Esophagus muscularis mucosa (tissue), 4 donors: ENCODE results near the gene DLG1. TPM values are rescaled to one million over a fixed set of nuclear protein-coding genes. Genes with fewer than 3 reads are reported as not detected.

Experiments
- DNase-seq: peaks from one replicate; pipeline ENCODE4 v3.0.0-alpha.2; 2017; ENCODE audit errors: extremely low spot score
- H3K27ac ChIP-seq, 4 donors: fragments of 200-600 bp; sonication (generic); replicated peaks in 1 of 4; 1 replicate in 3 of 4; 2 replicates in 1 of 4; pipeline ENCODE4 v1.5.1; 2016 to 2019; ENCODE audit warnings: mild to moderate bottlenecking in 1 of 4
- H3K27me3 ChIP-seq, 4 donors: fragments of 200-600 bp; sonication (generic); one replicate each; pipeline versions ENCODE4 v1.5.1 to v1.6.0; 2016 to 2019
- H3K36me3 ChIP-seq, 4 donors: fragments of 200-600 bp; sonication (generic); one replicate each; pipeline ENCODE4 v1.5.1; 2016 to 2019
- H3K4me1 ChIP-seq, 4 donors: fragments of 200-600 bp; sonication (generic); one replicate each; pipeline ENCODE4 v1.5.1; 2016 to 2019
- H3K4me3 ChIP-seq, 4 donors: fragments of 200-600 bp; sonication (generic); 1 replicate in 2 of 4; 2 replicates in 2 of 4; pipeline ENCODE4 v1.5.1; 2016 to 2019; ENCODE audit warnings: mild to moderate bottlenecking in 4 of 4, moderate library complexity in 1 of 4
- H3K9me3 ChIP-seq, 4 donors: fragments of 200-600 bp; sonication (generic); 1 replicate in 3 of 4; 2 replicates in 1 of 4; pipeline ENCODE4 v1.5.1; 2016 to 2019
- EP300 ChIP-seq: sonication (generic); formaldehyde crosslinking; IDR thresholded peaks from one replicate; pipeline ENCODE4 v1.6.1; 2017; ENCODE audit warnings: antibody characterized with exemption
- POLR2A ChIP-seq: fragments of 450-650 bp; IDR thresholded peaks from one replicate; pipeline ENCODE4 v1.6.1; 2017; ENCODE audit warnings: antibody characterized with exemption, moderate library complexity, mild to moderate bottlenecking, low read depth
- POLR2AphosphoS5 ChIP-seq, 2 donors: sonication (generic); formaldehyde crosslinking; IDR thresholded peaks; one replicate each; pipeline ENCODE4 v1.6.1; 2017; ENCODE audit warnings: antibody characterized with exemption in 2 of 2
- WGBS: methylation state at CpG from one replicate; pipeline ENCODE4 v1.1.5; 2018; 5-methylcytosine and 5-hydroxymethylcytosine counted together
- intact Hi-C: fragments of 100-400 bp; cut with DNase I; formaldehyde crosslinking; loops from one replicate; pipeline ENCODE4 v1.15.1; 2023
- total RNA-seq, 4 donors: library from RNA; depleted of rRNA; stranded (reverse); fragments of >200 nt; gene quantifications; one replicate each; pipeline versions ENCODE4 v1.1.0 to v1.2.1, GENCODE V29; 2016
- TF ChIP-seq, protein P1 (sequence below), 3 experiments: fragments of 200-600 bp in 2 of 3; fragments of 450-650 bp in 1 of 3; sonication (generic) in 2 of 3; IDR thresholded peaks; one replicate each; pipeline ENCODE4 v1.5.1; 2017 to 2019; ENCODE audit warnings: antibody characterized with exemption in 3 of 3, mild to moderate bottlenecking in 2 of 3, moderate library complexity in 1 of 3

Gene DLG1
- total RNA-seq, 4 donors from 2014 or later, result 56.8 to 73.1 (median 69.1) TPM

DNA sequence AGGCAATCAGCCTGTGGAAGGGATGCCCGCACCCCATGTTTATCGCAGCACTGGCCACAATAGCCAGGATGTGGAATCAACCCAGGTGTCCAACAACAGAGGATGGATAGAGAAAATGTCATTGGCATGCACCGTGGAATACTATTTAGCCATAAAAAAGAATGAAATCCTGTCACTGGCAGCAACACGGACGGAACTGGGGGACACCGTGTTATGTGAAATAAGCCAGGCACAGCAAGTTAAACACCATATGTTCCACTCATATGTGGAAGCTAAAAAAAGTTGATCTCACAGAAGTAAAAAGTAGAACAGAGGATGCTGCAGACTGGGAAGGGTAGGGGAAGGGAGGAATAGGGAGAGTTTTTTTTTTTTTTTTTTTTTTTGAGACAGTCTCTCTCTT, 284.4 kb downstream of the DLG1 start:
- no peak for DNase-seq
- Histone ChIP-seq H3K4me1 (no peaks in the 10 kb centered on the region), H3K27ac (no peak overlapping the region), H3K27me3 (peaks cover 0 to 28% (median 0%) of the 10 kb centered on the region in 4 donors), H3K9me3 (no peaks in the 10 kb centered on the region), H3K4me3 (no peak overlapping the region), H3K36me3 (no peaks in the 10 kb centered on the region)
- TF ChIP-seq EP300, result no peak
- TF ChIP-seq POLR2A, result no peak
- TF ChIP-seq, protein P1, sequence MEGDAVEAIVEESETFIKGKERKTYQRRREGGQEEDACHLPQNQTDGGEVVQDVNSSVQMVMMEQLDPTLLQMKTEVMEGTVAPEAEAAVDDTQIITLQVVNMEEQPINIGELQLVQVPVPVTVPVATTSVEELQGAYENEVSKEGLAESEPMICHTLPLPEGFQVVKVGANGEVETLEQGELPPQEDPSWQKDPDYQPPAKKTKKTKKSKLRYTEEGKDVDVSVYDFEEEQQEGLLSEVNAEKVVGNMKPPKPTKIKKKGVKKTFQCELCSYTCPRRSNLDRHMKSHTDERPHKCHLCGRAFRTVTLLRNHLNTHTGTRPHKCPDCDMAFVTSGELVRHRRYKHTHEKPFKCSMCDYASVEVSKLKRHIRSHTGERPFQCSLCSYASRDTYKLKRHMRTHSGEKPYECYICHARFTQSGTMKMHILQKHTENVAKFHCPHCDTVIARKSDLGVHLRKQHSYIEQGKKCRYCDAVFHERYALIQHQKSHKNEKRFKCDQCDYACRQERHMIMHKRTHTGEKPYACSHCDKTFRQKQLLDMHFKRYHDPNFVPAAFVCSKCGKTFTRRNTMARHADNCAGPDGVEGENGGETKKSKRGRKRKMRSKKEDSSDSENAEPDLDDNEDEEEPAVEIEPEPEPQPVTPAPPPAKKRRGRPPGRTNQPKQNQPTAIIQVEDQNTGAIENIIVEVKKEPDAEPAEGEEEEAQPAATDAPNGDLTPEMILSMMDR (IDR thresholded peaks at IDR 0.05), result no peak
- TF ChIP-seq POLR2AphosphoS5 (IDR thresholded peaks at IDR 0.05), result no peak
- 92% methylated on average over 6 of the region's 6 CpGs for WGBS
- intact Hi-C loops, result no loop called here

DNA sequence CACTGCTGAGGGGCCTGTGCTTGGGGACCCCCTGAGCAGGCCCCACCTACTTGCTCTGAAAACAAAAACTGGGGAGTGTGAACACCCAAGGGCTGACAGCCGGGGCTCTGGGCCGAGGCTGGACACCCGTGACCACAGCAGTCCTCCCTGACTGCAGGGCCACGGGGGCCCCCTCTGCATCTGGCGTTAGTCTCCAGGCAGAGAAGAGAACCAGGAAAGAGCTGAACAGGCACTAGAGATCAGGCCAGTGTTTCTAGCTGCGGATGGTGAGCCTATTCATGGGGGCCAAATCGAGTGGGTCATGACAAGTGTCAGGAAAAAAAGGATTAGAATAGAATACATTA, 285.9 kb downstream of the DLG1 start:
- H3K27me3 ChIP-seq, result peaks cover 0 to 34% (median 0%) of the 10 kb centered on the region in 4 donors
- H3K9me3 ChIP-seq, result no peaks in the 10 kb centered on the region
- WGBS, result 99% methylated on average over 3 of the region's 7 CpGs
- DNase-seq, result no peak
- H3K27ac ChIP-seq, result no peak overlapping the region
- H3K4me3 ChIP-seq, result no peak overlapping the region
- no peaks in the 10 kb centered on the region for H3K36me3 ChIP-seq
- no peaks in the 10 kb centered on the region for H3K4me1 ChIP-seq
- TF ChIP-seq EP300 (no peak), POLR2A (no peak), POLR2AphosphoS5 (IDR thresholded peaks at IDR 0.05) (no peak)
- TF ChIP-seq, protein P1 (IDR thresholded peaks at IDR 0.05), result no peak
- intact Hi-C loops, result no loop called here

DNA sequence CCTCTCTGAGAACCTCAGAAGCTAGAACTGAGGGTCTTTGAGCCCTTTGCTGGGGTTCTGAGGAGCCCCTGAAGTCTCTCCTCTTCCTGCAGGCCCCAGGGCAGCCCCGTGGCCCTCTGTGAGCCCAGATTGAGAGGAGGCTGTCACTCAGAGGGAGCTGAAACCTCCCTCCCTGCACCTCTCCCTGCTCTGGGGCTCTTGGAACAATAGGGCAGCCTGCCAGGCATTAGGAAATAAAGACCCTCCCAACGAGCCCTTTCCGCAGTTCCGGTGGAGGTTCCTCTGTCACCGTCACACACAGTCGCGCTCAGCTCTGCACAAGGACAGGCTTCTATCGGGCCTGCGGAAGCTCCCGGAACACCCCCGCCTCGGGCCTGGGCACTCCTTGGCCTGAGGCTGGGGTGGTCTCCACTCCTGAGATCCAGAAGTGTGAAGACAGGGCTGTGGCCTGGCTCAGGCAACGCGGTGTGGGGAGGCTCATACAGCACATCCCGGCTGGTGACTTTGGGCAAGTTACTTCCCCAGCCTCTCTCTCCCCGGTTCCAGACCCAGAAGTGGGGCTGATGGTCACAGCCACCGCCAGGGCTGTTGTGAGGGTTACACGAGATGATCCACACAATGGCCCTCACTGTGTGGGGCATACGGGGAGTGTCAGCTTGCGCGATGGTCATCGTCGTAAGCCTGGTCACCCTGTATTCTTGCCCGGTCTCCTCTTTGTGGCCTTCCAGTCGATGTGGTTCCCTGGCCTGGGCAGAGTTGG, 286.5 kb downstream of the DLG1 start:
- Histone ChIP-seq H3K27ac (no peak overlapping the region), H3K4me3 (no peak overlapping the region), H3K4me1 (no peaks in the 10 kb centered on the region), H3K27me3 (peaks cover 0 to 34% (median 0%) of the 10 kb centered on the region in 4 donors), H3K9me3 (no peaks in the 10 kb centered on the region), H3K36me3 (no peaks in the 10 kb centered on the region)
- TF ChIP-seq, protein P1 (IDR thresholded peaks at IDR 0.05), result no peak
- TF ChIP-seq POLR2A (no peak), EP300 (no peak), POLR2AphosphoS5 (IDR thresholded peaks at IDR 0.05) (no peak)
- WGBS, result 89% methylated on average over 8 of the region's 25 CpGs
- intact Hi-C loops, result no loop called here
- no peak for DNase-seq

DNA sequence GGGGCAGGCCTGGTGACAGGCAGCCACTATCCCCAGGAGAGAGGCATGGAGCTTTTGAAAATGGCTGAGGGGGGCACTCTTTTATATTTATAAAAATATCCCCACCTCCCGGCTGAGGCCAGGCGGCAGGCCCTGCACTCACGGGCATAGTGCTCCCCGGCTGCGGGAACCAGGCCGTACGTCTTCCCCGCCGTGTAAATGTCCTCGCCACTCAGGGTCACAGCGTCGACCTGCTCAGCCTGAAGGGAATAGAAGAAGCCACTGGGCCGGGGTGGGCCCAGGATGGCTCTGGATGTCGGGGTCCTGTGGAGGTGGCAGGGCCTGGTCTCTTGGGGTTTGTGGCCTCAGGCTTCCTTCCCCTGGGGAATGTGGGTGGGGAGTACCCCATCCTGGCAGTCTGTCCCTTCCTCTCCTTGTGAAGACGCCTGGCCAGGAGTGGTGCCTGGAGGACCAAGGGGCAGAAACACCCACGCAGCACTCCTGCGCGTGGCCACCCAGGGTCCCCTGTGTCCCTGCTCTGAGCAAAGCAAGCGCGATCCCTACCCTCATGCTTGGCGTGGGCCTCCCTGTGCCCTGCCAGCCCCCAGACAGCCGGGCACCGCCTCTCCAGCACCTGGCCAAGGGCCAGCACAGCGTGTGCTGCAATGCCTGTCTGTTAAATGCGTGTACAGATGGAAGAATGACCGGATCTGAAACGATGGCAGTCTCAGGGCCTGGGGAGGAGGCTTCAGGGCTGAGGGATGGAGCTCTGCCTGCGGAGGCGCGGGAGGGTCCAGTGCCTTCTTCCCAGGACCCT, 287.7 kb downstream of the DLG1 start:
- DNase-seq, result no peak
- intact Hi-C loops, result no loop called here
- peaks cover 0 to 34% (median 0%) of the 10 kb centered on the region in 4 donors for H3K27me3 ChIP-seq
- H3K4me3 ChIP-seq, result no peak overlapping the region
- H3K36me3 ChIP-seq, result no peaks in the 10 kb centered on the region
- no peak overlapping the region for H3K27ac ChIP-seq
- 96% methylated on average over 16 of the region's 30 CpGs for WGBS
- no peaks in the 10 kb centered on the region for H3K4me1 ChIP-seq
- H3K9me3 ChIP-seq, result no peaks in the 10 kb centered on the region
- TF ChIP-seq POLR2AphosphoS5 (IDR thresholded peaks at IDR 0.05) (no peak), POLR2A (no peak), EP300 (no peak)
- TF ChIP-seq, protein P1 (IDR thresholded peaks at IDR 0.05), result no peak
